NCI-H345 treated with DMSO at 0.1 percent for 48 hours (cell line): ENCODE results near the gene NYAP1.
"Not testable (repeated sequence)": the region's sequence is repeated elsewhere in the genome, so short reads cannot be mapped to it uniquely, and the experiment has no call there.

ENCODE experiments used
- DNase-seq: peaks from one replicate; lab custom pipeline; 2025; ENCODE audit not compliant: unreplicated experiment; lab: John Stamatoyannopoulos, UW

Gene NYAP1

GRCh38 chr7:100483722-100484672, at the start of gene NYAP1:
Gene NYAP1 (plus strand): TSS chr7:100483927. CDS start chr7:100485312, 1,385 bp downstream.
- DNase-seq, result peak; percentile 42

GRCh38 chr7:100434297-100435144, 49.2 kb upstream of the NYAP1 start:
- no peak for DNase-seq

GRCh38 chr7:100435401-100436304, 48.1 kb upstream of the NYAP1 start:
- DNase-seq, result no peak

GRCh38 chr7:100437150-100438100, 46.3 kb upstream of the NYAP1 start:
- no peak for DNase-seq

GRCh38 chr7:100438172-100438571, 45.6 kb upstream of the NYAP1 start:
- no peak for DNase-seq

GRCh38 chr7:100438731-100439130, 45.0 kb upstream of the NYAP1 start:
- DNase-seq, result not testable (repeated sequence)

GRCh38 chr7:100439244-100439643, 44.5 kb upstream of the NYAP1 start:
- not testable (repeated sequence) for DNase-seq

GRCh38 chr7:100441641-100442535, 41.8 kb upstream of the NYAP1 start:
- DNase-seq, result no peak

GRCh38 chr7:100443096-100443840, 40.5 kb upstream of the NYAP1 start:
- DNase-seq, result no peak

- DNase-seq, result no peak
Observed at GRCh38 chr7:100444311-100445278, 39.1 kb upstream of the NYAP1 start.

GRCh38 chr7:100446040-100446439, 37.7 kb upstream of the NYAP1 start:
- DNase-seq, result no peak

GRCh38 chr7:100447363-100447762, 36.4 kb upstream of the NYAP1 start:
- not testable (repeated sequence) for DNase-seq

- no peak for DNase-seq
Observed at GRCh38 chr7:100449190-100449795, 34.4 kb upstream of the NYAP1 start.

- DNase-seq, result no peak
Observed at GRCh38 chr7:100452513-100452912, 31.2 kb upstream of the NYAP1 start.

- DNase-seq, result not testable (repeated sequence)
Observed at GRCh38 chr7:100453854-100454253, 29.9 kb upstream of the NYAP1 start.

GRCh38 chr7:100455206-100455605, 28.5 kb upstream of the NYAP1 start:
- no peak for DNase-seq
